Endodermal cell (in vitro differentiated cells): ENCODE measurements around the gene LYRM4. TPM values are rescaled to one million over a fixed set of nuclear protein-coding genes. Genes with fewer than 3 reads are reported as not detected.

Experiments used
- DNase-seq: peaks from one replicate; pipeline ENCODE4 v3.0.0-alpha.2; 2017
- H3K27ac ChIP-seq: 2 replicates; pipeline ENCODE4 v1.5.1; 2013; ENCODE audit warnings: mild to moderate bottlenecking, low read depth, low read length, moderate library complexity
- H3K27me3 ChIP-seq: 2 replicates; pipeline ENCODE4 v1.6.1; 2013; ENCODE audit warnings: mild to moderate bottlenecking, low read length, moderate library complexity; ENCODE audit not compliant: insufficient read depth, control insufficient read depth, poor library complexity, severe bottlenecking
- H3K36me3 ChIP-seq: 2 replicates; pipeline ENCODE4 v1.7.0; 2013; ENCODE audit warnings: mild to moderate bottlenecking, low read length, moderate library complexity; ENCODE audit not compliant: control insufficient read depth, insufficient read depth
- H3K4me1 ChIP-seq: one replicate; pipeline ENCODE4 v1.7.0; 2013; ENCODE audit warnings: low read length; ENCODE audit not compliant: control insufficient read depth, insufficient read depth
- H3K4me3 ChIP-seq: 2 replicates; pipeline ENCODE4 v1.5.1; 2013; ENCODE audit warnings: mild to moderate bottlenecking, low read length, moderate library complexity
- H3K9ac ChIP-seq: 2 replicates; pipeline ENCODE4 v1.6.1; 2013; ENCODE audit warnings: mild to moderate bottlenecking, low read length, moderate library complexity; ENCODE audit not compliant: poor library complexity, severe bottlenecking; ENCODE audit errors: extremely low read depth
- H3K9me3 ChIP-seq: 2 replicates; pipeline ENCODE4 v1.6.1; 2013; ENCODE audit warnings: mild to moderate bottlenecking, low read length, moderate library complexity; ENCODE audit not compliant: control insufficient read depth
- H3K27ac Mint-ChIP-seq: 2 replicates; pipeline ENCODE4 v1.8.0; 2020; ENCODE audit warnings: mixed read lengths
- H3K27me3 Mint-ChIP-seq: 2 replicates; pipeline ENCODE4 v1.8.0; 2021; ENCODE audit warnings: mild to moderate bottlenecking, mixed read lengths; ENCODE audit not compliant: insufficient read depth
- H3K36me3 Mint-ChIP-seq: 2 replicates; pipeline ENCODE4 v1.8.0; 2020; ENCODE audit warnings: low read depth, mixed read lengths
- H3K4me1 Mint-ChIP-seq: 2 replicates; pipeline ENCODE4 v1.8.0; 2020; ENCODE audit warnings: mixed read lengths
- H3K4me3 Mint-ChIP-seq: 2 replicates; pipeline ENCODE4 v1.8.0; 2020; ENCODE audit warnings: mild to moderate bottlenecking, moderate library complexity, mixed read lengths
- H3K9me3 Mint-ChIP-seq: 2 replicates; pipeline ENCODE4 v1.8.0; 2020; ENCODE audit warnings: mild to moderate bottlenecking, mixed read lengths
- WGBS, 2 experiments: methylation state at CpG; one replicate each; pipeline versions ENCODE4 v1.1.5 to v1.1.7; 2013; ENCODE audit warnings: missing lambda C conversion rate in 2 of 2, mixed read lengths in 1 of 2; ENCODE audit not compliant: insufficient coverage in 1 of 2, insufficient read length in 1 of 2; 5-methylcytosine and 5-hydroxymethylcytosine counted together
- total RNA-seq, 2 donors: library from RNA; stranded (reverse); fragmentation: NEBNext Ultra II Directional in 1 of 2; extraction: Animal tissue kit (Norgen Biotek cat#: 25700) in 1 of 2; gene quantifications; 2 replicates in 1 of 2; 3 replicates in 1 of 2; pipeline ENCODE4 v1.2.1, GENCODE V29; 2021
- TF ChIP-seq, protein P1 (sequence below): fragments of 200-600 bp; sonication (generic); conservative IDR thresholded peaks from 2 replicates; pipeline ENCODE4 v1.5.0; 2021; ENCODE audit warnings: antibody characterized with exemption, mild to moderate bottlenecking

Gene LYRM4
- total RNA-seq, 2 donors from 2014 or later, result 32.1 to 44.3 TPM

DNA sequence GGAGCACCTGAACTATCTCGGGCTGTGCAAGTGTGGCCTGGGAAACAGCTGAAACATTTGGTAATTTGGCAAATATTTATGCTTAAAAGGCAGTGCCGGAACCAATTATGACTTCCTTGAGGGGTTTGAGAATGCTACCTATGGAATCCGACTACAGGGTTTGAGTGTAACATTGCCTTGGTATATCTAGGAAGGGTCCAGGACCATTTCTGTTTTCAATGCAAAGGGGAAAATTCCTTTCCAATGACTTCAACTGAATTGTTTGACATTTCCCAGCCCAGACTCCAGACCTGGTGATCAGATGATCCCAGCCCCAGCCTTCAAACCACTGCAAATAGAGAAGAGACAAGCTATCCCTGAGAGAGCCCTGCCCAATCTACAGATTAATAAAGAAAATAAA lies 180.2 kb downstream of the LYRM4 start:
- Histone ChIP-seq H3K9ac (no peak overlapping the region), H3K9me3 (no peaks in the 10 kb centered on the region), H3K4me3 (no peak overlapping the region), H3K27ac (no peak overlapping the region), H3K4me1 (no peaks in the 10 kb centered on the region), H3K27me3 (peaks cover 38% of the 10 kb centered on the region), H3K36me3 (no peaks in the 10 kb centered on the region)
- no peaks in the 10 kb centered on the region for H3K36me3 Mint-ChIP-seq
- no peak overlapping the region for H3K4me3 Mint-ChIP-seq
- WGBS, 2 experiments, result 70 to 81% methylated on average over 3 of the region's 3 CpGs
- H3K9me3 Mint-ChIP-seq, result no peaks in the 10 kb centered on the region
- TF ChIP-seq, protein P1, sequence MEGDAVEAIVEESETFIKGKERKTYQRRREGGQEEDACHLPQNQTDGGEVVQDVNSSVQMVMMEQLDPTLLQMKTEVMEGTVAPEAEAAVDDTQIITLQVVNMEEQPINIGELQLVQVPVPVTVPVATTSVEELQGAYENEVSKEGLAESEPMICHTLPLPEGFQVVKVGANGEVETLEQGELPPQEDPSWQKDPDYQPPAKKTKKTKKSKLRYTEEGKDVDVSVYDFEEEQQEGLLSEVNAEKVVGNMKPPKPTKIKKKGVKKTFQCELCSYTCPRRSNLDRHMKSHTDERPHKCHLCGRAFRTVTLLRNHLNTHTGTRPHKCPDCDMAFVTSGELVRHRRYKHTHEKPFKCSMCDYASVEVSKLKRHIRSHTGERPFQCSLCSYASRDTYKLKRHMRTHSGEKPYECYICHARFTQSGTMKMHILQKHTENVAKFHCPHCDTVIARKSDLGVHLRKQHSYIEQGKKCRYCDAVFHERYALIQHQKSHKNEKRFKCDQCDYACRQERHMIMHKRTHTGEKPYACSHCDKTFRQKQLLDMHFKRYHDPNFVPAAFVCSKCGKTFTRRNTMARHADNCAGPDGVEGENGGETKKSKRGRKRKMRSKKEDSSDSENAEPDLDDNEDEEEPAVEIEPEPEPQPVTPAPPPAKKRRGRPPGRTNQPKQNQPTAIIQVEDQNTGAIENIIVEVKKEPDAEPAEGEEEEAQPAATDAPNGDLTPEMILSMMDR, result no peak
- peaks cover 53% of the 10 kb centered on the region for H3K27me3 Mint-ChIP-seq
- no peak for DNase-seq
- no peak overlapping the region for H3K27ac Mint-ChIP-seq
- no peaks in the 10 kb centered on the region for H3K4me1 Mint-ChIP-seq

DNA sequence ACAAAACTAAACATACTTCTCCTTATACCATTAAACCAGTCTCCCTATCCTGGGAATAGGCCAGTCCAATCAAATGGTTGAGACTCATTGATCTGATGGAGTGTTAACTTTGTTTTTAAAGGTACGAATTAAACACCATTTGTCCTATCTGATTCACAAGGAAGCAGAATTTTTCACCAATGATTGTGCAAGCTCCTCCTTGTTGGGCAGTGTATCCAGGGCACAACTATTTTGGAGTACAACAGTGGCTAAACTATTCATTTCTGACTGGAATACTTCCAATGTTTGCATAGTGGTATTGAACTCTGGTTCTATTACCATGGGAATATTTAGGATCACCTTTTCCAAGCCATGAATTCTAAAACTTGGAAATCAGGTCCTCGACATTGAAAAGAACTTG lies 181.1 kb downstream of the LYRM4 start:
- no peaks in the 10 kb centered on the region for H3K9me3 ChIP-seq
- Mint-ChIP-seq H3K9me3 (peaks cover 2% of the 10 kb centered on the region), H3K27ac (no peak overlapping the region), H3K4me1 (no peaks in the 10 kb centered on the region), H3K27me3 (peaks cover 49% of the 10 kb centered on the region), H3K4me3 (no peak overlapping the region), H3K36me3 (no peaks in the 10 kb centered on the region)
- no peak overlapping the region for H3K4me3 ChIP-seq
- H3K27ac ChIP-seq, result no peak overlapping the region
- TF ChIP-seq, protein P1, result no peak
- H3K36me3 ChIP-seq, result no peaks in the 10 kb centered on the region
- no peaks in the 10 kb centered on the region for H3K4me1 ChIP-seq
- H3K27me3 ChIP-seq, result peaks cover 29% of the 10 kb centered on the region
- WGBS, 2 experiments, result 81 to 100% methylated on average over 2 of the region's 2 CpGs
- DNase-seq, result no peak
- H3K9ac ChIP-seq, result no peak overlapping the region

DNA sequence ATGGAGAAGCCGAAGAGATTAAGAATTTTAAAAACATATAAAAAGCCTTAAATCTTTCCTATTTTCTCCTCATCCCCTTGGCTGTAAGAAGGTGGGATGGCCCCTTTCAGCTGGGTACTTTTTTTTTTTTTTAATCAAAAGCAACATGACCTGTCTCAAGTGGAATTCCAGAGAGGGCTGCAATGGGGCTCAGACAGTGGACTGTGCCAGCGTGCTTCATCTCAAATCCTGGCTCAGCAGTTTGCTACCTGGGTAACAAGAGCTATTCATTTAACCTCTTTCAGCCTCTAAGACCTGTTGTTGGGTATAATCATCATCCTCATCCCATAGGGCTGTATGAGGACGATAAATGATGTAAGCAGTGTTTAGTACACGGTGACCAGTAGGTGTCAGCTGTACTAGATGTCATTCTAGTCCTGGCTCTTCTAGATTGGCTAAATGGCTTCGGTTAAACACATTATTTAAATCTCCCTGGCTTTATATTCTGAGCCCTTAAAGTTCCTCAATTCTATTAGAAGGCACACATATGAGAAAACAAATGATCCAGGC lies 182.6 kb downstream of the LYRM4 start:
- peaks cover 2% of the 10 kb centered on the region for H3K9me3 Mint-ChIP-seq
- no peaks in the 10 kb centered on the region for H3K4me1 Mint-ChIP-seq

More for the DNA sequence above, 182.6 kb downstream of the LYRM4 start:
- TF ChIP-seq, protein P1, result peak; percentile 45
- DNase-seq, result no peak
- Histone ChIP-seq H3K4me1 (no peaks in the 10 kb centered on the region), H3K4me3 (no peak overlapping the region), H3K27ac (no peak overlapping the region), H3K27me3 (peaks cover 14% of the 10 kb centered on the region), H3K36me3 (no peaks in the 10 kb centered on the region), H3K9ac (no peak overlapping the region), H3K9me3 (no peaks in the 10 kb centered on the region)
- WGBS, 2 experiments, result 75 to 80% methylated on average over 3 to 5 of the region's 5 CpGs
- no peak overlapping the region for H3K27ac Mint-ChIP-seq
- H3K36me3 Mint-ChIP-seq, result no peaks in the 10 kb centered on the region
- H3K4me3 Mint-ChIP-seq, result no peak overlapping the region
- peaks cover 37% of the 10 kb centered on the region for H3K27me3 Mint-ChIP-seq
